ENCODE data around the gene CENPE.
A peak's percentile ranks its signal among the peaks of the same experiment; 100 is the strongest.
"Not testable (repeated sequence)": the region's sequence is repeated elsewhere in the genome, so short reads cannot be mapped to it uniquely, and the experiment has no call there.

Gene CENPE

GRCh38 chr4:103198111-103198765, at the start of gene CENPE:
CENPE (minus strand) TSS chr4:103198343; CDS start chr4:103198319, 24 bp downstream.
- peak; percentile 72 for DNase-seq (ENCODE audit: low read depth, low spot score)

DNA sequence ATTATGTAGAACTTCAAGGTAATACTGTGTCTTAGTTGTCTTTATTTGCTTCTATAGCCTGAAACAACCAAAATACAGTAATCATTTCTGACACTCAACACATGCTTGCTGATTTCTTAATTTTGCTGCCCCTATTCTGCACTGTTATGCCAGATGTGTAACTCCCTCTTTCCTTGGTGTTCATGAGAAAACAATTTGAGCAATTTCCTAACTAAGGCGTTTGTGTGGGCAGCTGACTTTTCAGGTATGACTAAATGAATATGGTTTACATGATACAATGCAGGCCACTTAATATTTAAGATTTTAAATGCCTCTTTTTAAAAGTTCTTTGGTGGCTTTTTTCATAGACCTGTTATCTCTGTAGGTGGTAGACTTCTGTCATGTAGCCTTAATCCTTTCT, 46.1 kb upstream of the CENPE start:
- no peak for DNase-seq (ENCODE audit: low read depth, low spot score)

DNA sequence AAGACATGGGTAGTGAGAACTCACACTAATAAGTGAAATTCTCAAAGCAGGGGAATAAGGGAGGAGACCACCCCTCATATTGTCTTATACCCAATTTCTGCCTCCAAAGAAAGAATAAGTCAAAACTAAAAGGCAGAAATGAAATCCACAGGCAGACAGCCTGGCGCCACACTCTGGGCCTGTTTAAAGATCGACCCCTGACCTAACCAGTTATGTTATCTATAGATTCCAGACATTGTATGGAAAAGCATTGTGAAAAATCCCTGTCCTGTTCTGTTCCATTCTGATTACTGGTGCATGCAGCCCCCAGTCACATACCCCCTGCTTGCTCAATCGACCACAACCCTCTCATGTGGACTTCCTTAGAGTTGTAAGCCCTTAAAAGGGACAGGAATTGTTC, 32.8 kb upstream of the CENPE start:
- DNase-seq (ENCODE audit: low read depth, low spot score): not testable (repeated sequence)

- DNase-seq (ENCODE audit: low read depth, low spot score): not testable (repeated sequence)
These were observed 25.4 kb upstream of the CENPE start for GRCh38 chr4:103223556-103223955.

- DNase-seq (ENCODE audit: low read depth, low spot score): no peak
These were observed 9.5 kb upstream of the CENPE start for GRCh38 chr4:103207673-103208072.

DNA sequence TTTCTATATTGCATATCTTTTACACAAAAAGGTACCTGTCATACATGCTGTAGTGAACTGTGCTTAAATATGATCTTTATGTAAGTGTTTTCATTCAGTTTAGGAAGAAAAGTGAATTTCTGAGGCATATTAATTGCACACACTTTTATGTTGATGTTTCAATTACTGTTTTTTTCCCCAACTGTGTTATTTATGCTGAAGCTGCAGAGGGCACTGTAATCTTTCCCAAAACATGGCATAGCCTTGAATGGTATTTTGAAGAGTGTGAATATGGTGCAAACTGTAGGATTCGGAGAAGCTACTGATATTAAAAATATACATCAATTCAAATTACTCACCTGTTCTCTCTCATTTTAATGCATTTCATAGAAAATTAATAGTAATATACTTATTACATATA, 6.0 kb upstream of the CENPE start:
- no peak for DNase-seq (ENCODE audit: low read depth, low spot score)

GRCh38 chr4:103201724-103202123, 3.6 kb upstream of the CENPE start:
- no peak for DNase-seq (ENCODE audit: low read depth, low spot score)

DNA sequence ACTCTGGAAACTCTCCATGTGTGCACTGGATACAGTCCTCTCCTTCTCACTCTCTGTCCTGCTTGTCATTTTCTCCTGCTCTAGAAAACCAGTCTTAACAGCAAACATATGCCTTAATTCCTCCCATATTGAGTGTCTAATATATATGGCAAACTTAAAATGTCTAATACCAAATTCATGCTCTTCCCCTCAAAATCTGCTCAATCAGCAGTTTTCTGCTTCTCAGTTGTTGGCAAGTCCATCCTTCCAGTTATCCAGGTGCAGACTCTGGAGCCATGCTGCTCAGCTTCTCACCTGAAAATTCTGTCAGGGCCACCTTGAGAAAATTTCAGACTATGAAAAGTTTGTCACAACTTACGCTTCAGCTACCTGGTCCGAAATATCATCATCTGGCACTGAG, 3.1 kb upstream of the CENPE start:
- DNase-seq (ENCODE audit: low read depth, low spot score): no peak

DNA sequence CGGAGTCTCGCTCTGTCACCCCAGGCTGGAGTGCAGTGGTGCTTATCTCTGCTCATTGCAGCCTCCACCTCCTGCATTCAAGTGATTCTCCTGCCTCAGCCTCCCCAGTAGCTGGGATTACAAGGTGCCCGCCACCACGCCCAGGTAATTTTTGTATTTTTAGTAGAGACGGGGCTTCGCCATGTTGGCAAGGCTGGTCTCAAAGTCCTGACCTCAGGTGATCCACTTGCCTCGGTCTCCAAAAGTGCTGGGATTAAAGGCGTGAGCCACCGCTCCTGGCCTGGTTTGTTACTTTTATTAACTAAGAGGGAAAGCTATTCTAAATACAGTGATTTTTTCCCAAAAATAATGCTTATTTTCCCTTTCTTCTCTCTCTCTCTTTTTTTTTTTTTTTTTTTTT, 866 bp upstream of the CENPE start:
- DNase-seq (ENCODE audit: low read depth, low spot score): no peak

DNA sequence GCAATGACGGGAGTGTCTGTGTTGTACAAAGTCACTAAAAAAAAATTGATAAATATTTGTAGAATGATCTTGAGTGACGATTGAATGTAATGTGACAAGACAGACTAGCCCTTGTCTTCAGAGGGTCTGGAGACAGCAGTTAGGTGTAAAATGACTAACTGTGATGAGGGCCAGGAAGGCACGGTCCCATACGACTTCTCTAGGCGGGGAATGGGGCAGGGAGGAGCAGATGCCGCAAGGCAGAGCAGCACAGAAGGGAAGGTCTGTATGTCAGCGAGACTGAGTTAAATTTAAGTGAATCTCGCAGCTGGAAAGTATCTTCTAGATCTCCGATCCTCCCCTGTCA, 405 bp downstream of the CENPE start:
- no peak for DNase-seq (ENCODE audit: low read depth, low spot score)

DNA sequence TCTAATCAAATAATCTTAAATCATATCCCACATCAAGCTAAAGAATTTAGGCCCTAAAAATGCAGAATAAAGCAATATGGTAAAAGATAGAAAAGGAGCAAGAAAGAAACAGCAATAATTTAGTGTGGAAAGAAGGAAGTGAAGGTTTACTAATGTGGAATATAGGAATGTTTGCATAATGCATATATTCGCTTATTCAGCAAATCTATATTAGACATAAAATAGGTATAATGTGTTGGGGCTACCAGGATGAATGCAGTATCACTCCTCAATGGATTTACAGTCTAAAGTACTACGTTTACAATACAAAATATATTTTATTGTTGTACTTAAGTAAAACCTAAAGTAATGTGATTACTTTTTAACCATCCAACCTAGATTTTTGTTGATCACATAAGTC, 4.7 kb downstream of the CENPE start:
- DNase-seq (ENCODE audit: low read depth, low spot score): no peak

GRCh38 chr4:103171006-103171405, 27.1 kb downstream of the CENPE start:
- no peak for DNase-seq (ENCODE audit: low read depth, low spot score)

DNA sequence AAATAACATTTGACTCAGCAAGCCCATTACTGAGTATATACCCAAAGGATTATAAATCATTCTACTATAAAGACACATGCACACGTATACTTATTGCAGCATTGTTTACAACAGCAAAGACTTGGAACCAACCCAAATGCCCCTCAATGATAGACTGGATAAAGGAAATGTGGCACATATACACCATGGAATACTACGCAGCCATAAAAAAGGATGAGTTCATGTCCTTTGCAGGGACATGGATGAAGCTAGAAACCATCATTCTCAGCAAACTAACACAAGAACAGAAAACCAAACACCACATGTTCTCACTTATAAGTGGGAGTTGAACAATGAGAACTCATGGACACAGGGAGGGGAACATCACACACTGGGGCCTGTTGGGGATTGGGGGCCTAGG, 28.4 kb downstream of the CENPE start:
- DNase-seq (ENCODE audit: low read depth, low spot score): not testable (repeated sequence)

- DNase-seq (ENCODE audit: low read depth, low spot score): no peak
These were observed 29.1 kb downstream of the CENPE start for GRCh38 chr4:103168993-103169392.

GRCh38 chr4:103162176-103162575, 36.0 kb downstream of the CENPE start:
- DNase-seq (ENCODE audit: low read depth, low spot score): no peak

GRCh38 chr4:103158760-103159159, 39.4 kb downstream of the CENPE start:
- no peak for DNase-seq (ENCODE audit: low read depth, low spot score)

- DNase-seq (ENCODE audit: low read depth, low spot score): no peak
These were observed 42.0 kb downstream of the CENPE start for GRCh38 chr4:103156106-103156505.

DNA sequence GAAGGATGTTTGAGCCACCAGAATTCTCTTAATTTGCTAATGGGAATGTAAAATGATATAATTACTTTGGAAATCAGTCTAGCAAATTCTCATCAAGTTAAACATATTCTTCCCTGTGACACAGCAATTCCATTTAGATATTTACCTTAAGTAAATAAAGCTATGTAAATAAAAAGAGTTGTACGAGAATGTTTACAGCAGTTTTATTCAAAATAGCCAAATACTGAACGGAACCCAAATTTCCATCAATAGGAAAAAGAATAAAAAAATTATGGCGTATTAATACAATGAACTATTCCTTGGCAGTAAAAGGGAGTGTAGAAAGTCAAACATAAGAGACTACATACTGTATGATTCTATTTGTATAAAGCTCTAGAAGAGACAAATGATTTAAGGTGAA, 45.8 kb downstream of the CENPE start:
- DNase-seq (ENCODE audit: low read depth, low spot score): no peak

DNA sequence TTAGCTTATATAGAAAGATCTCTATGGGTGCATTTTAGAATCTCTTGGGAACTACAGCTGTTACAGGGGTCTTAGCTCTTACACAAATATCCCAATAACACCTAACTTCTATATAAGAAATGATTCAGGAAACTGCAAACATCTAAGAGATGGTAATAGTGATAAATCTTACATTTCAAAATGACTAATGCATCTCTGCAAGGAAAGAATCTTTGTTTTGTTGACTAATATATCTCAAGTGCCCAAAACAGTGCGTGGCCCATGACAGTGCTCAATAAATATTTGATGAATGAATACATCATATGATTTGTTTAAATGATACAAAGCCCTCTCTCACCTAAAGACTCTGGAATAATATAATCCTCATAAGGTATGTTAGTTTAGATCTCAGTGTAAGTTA, 47.5 kb downstream of the CENPE start:
- no peak for DNase-seq (ENCODE audit: low read depth, low spot score)

DNA sequence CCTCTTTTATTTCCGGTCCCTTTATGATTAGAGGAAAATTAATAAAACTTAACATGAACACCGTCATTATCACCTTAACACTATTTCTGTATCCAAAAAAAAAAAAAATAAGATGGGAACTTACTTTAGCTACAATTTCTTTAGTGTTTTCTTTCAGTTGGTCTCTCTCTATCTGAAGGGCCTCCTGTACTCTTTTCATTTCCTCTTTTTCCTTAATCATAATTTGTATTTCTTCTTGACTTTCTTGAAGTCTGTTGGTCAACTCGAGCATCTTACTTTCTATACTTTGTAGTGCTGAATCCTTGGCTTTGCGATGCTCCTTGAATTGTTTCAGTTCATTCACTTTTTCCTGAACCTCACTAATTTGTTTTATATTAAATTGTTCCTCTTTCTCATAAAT, 53.2 kb downstream of the CENPE start:
- DNase-seq (ENCODE audit: low read depth, low spot score): no peak

GRCh38 chr4:103137446-103137827, 60.7 kb downstream of the CENPE start:
- DNase-seq (ENCODE audit: low read depth, low spot score): no peak

DNA sequence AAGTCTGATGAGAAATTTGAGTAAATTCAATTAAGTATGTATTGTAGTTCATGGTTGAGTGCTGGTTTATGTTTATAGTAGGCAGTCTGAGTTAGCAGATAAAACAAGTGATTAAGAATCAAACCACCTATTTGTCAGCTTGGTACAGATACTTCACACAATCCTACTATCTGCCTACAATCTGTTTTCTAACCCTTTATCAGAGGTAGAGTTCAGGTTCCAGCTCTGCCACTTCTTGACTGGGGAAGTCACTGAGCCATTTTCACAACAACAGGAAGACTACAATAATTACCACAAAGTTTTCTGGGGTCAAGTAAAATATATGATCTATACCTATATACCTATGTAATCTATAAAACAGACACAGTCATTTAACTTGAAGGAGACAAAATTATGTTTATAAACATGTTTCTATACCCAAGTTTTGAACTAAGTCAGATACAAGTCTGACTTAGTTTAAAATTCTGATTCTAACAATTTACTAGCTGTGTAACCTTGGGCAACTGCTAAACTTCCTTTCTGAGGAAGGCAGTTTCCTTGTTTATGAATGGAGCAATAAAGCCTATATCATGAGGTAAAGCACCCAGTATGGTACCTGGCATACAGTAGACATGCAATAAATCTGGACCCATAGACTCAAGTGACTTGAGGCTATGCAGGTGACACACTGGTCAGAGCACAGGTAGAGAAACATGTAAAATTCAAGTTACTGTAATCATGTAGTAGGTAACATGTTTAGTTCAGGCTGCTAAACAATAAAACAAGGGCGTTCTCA, 61.3 kb downstream of the CENPE start:
- DNase-seq (ENCODE audit: low read depth, low spot score): no peak

- no peak for DNase-seq (ENCODE audit: low read depth, low spot score)
These were observed 69.0 kb downstream of the CENPE start for GRCh38 chr4:103129174-103129573.

GRCh38 chr4:103126126-103126525, 72.0 kb downstream of the CENPE start:
- DNase-seq (ENCODE audit: low read depth, low spot score): no peak

All from activated CD4-positive, CD25-positive, alpha-beta regulatory T cell treated with anti-CD3 and anti-CD28 coated beads, Interleukin-2, amount 50 U/mL, for 16 hours (primary cell).